SJCRH30 (cell line): ENCODE measurements around the gene ZNF646. TPM values are rescaled to one million over a fixed set of nuclear protein-coding genes. Genes with fewer than 3 reads are reported as not detected.

Experiments
- DNase-seq, 2 experiments: peaks; one replicate each; pipeline ENCODE4 v3.0.0-alpha.2; 2015 to 2020
- H3K27ac ChIP-seq: fragments of 250-450 bp; sonication (Bioruptor Pico); 2 replicates; pipeline ENCODE4 v1.5.1; 2020; ENCODE audit warnings: mild to moderate bottlenecking, moderate library complexity
- H3K27me3 ChIP-seq: fragments of 250-450 bp; sonication (Bioruptor Pico); 2 replicates; pipeline ENCODE4 v1.5.1; 2020; ENCODE audit warnings: mild to moderate bottlenecking, moderate library complexity
- H3K36me3 ChIP-seq: fragments of 250-450 bp; sonication (Bioruptor Pico); 2 replicates; pipeline ENCODE4 v1.5.1; 2020; ENCODE audit warnings: mild to moderate bottlenecking, moderate library complexity
- H3K4me1 ChIP-seq: fragments of 250-450 bp; sonication (Bioruptor Pico); 2 replicates; pipeline ENCODE4 v1.5.1; 2020; ENCODE audit warnings: mild to moderate bottlenecking, moderate library complexity
- H3K4me3 ChIP-seq: fragments of 250-450 bp; sonication (Bioruptor Pico); 2 replicates; pipeline ENCODE4 v1.5.1; 2020; ENCODE audit warnings: mild to moderate bottlenecking, moderate library complexity
- H3K9me3 ChIP-seq: fragments of 250-450 bp; sonication (Bioruptor Pico); replicated peaks from 2 replicates; pipeline ENCODE4 v1.5.1; 2020; ENCODE audit warnings: mild to moderate bottlenecking, moderate library complexity
- total RNA-seq: library from RNA; depleted of rRNA; stranded (reverse); fragments of >200 nt; shearing (Covaris generic); gene quantifications from 2 replicates; pipeline ENCODE4 v1.2.3, GENCODE V29; 2014

Gene ZNF646
- total RNA-seq, 1 experiment from 2014 or later = 26.4 TPM

- Histone ChIP-seq H3K36me3 (peaks cover 11% of the 10 kb centered on the region), H3K27me3 (no peaks in the 10 kb centered on the region), H3K4me3 (peak overlapping the region; percentile 33), H3K9me3 (no peaks in the 10 kb centered on the region), H3K27ac (peak overlapping the region; percentile 76), H3K4me1 (peaks cover 49% of the 10 kb centered on the region)
- no peak for DNase-seq
These were observed 11.2 kb downstream of the ZNF646 start for GRCh38 chr16:31085411-31085810.

GRCh38 chr16:31085873-31086628 is 11.8 kb downstream of the ZNF646 start:
- peak; percentile 94 to 96 for DNase-seq
- Histone ChIP-seq H3K27ac (peak overlapping the region; percentile 76), H3K4me1 (peaks cover 49% of the 10 kb centered on the region), H3K4me3 (peak overlapping the region; percentile 33), H3K36me3 (peaks cover 11% of the 10 kb centered on the region), H3K27me3 (no peaks in the 10 kb centered on the region), H3K9me3 (no peaks in the 10 kb centered on the region)

- Histone ChIP-seq H3K4me1 (peaks cover 49% of the 10 kb centered on the region), H3K27me3 (no peaks in the 10 kb centered on the region), H3K36me3 (peaks cover 14% of the 10 kb centered on the region), H3K27ac (peak overlapping the region; percentile 76), H3K4me3 (peak overlapping the region; percentile 33; the same call in 1 of the 2 replicates), H3K9me3 (no peaks in the 10 kb centered on the region)
- no peak for DNase-seq
These were observed 12.3 kb downstream of the ZNF646 start for GRCh38 chr16:31086629-31086906.

- DNase-seq = no peak
- no peak overlapping the region for H3K27ac ChIP-seq
- peaks cover 15% of the 10 kb centered on the region for H3K36me3 ChIP-seq
- no peak overlapping the region for H3K4me3 ChIP-seq
- no peaks in the 10 kb centered on the region for H3K9me3 ChIP-seq
- H3K4me1 ChIP-seq = peaks cover 49% of the 10 kb centered on the region
- H3K27me3 ChIP-seq = no peaks in the 10 kb centered on the region
These were observed 13.3 kb downstream of the ZNF646 start for GRCh38 chr16:31087481-31087880.

- no peak overlapping the region for H3K4me3 ChIP-seq
- peaks cover 49% of the 10 kb centered on the region for H3K4me1 ChIP-seq
- no peaks in the 10 kb centered on the region for H3K9me3 ChIP-seq
- H3K27ac ChIP-seq = no peak overlapping the region; the same call in 1 of the 2 replicates
- H3K36me3 ChIP-seq = peaks cover 15% of the 10 kb centered on the region
- no peaks in the 10 kb centered on the region for H3K27me3 ChIP-seq
- DNase-seq = no peak
These were observed 13.7 kb downstream of the ZNF646 start for GRCh38 chr16:31087971-31088370.

- Histone ChIP-seq H3K27me3 (no peaks in the 10 kb centered on the region), H3K4me1 (peaks cover 49% of the 10 kb centered on the region), H3K4me3 (no peak within 1 kb of the TSS), H3K27ac (no peak within 1 kb of the TSS; the same call in 1 of the 2 replicates), H3K9me3 (no peaks in the 10 kb centered on the region), H3K36me3 (peaks cover 15% of the 10 kb centered on the region)
- peak in 1 of 2 experiments; percentile 42 for DNase-seq
These were observed 14.4 kb downstream of the ZNF646 start, which contains the start of gene PRSS53 for GRCh38 chr16:31088459-31089183. TSS of gene PRSS53 (minus strand) at chr16:31088943. CDS start at chr16:31088809, 134 bp downstream.

GRCh38 chr16:31089199-31089598 is 15.0 kb downstream of the ZNF646 start:
- Histone ChIP-seq H3K27ac (no peak overlapping the region), H3K27me3 (no peaks in the 10 kb centered on the region), H3K36me3 (peaks cover 11% of the 10 kb centered on the region), H3K4me3 (no peak overlapping the region), H3K9me3 (no peaks in the 10 kb centered on the region), H3K4me1 (peaks cover 45% of the 10 kb centered on the region)
- DNase-seq = no peak

- H3K4me1 ChIP-seq = peaks cover 31% of the 10 kb centered on the region
- DNase-seq = no peak
- H3K4me3 ChIP-seq = no peak overlapping the region
- no peak overlapping the region for H3K27ac ChIP-seq
- peaks cover 11% of the 10 kb centered on the region for H3K36me3 ChIP-seq
- no peaks in the 10 kb centered on the region for H3K27me3 ChIP-seq
- H3K9me3 ChIP-seq = no peaks in the 10 kb centered on the region
These were observed 16.3 kb downstream of the ZNF646 start for GRCh38 chr16:31090540-31090939.

GRCh38 chr16:31092330-31092729 is 18.1 kb downstream of the ZNF646 start:
- Histone ChIP-seq H3K4me1 (peaks cover 15% of the 10 kb centered on the region), H3K36me3 (peaks cover 11% of the 10 kb centered on the region), H3K27ac (no peak overlapping the region), H3K9me3 (no peaks in the 10 kb centered on the region), H3K27me3 (no peaks in the 10 kb centered on the region), H3K4me3 (no peak overlapping the region)
- DNase-seq = no peak

- Histone ChIP-seq H3K9me3 (no peaks in the 10 kb centered on the region), H3K27me3 (no peaks in the 10 kb centered on the region), H3K36me3 (peaks cover 11% of the 10 kb centered on the region), H3K4me3 (peak overlapping the region; percentile 78), H3K4me1 (peaks cover 7% of the 10 kb centered on the region), H3K27ac (peak overlapping the region; percentile 49)
- DNase-seq = peak; percentile 79 to 87
These were observed 19.0 kb downstream of the ZNF646 start for GRCh38 chr16:31093132-31093703.

GRCh38 chr16:31094088-31094423 is 19.8 kb downstream of the ZNF646 start:
- Histone ChIP-seq H3K4me1 (no peaks in the 10 kb centered on the region; the same call in 1 of the 2 replicates), H3K27ac (peak overlapping the region; percentile 49), H3K4me3 (peak overlapping the region; percentile 78), H3K36me3 (peaks cover 11% of the 10 kb centered on the region), H3K27me3 (no peaks in the 10 kb centered on the region), H3K9me3 (no peaks in the 10 kb centered on the region)
- peak in 1 of 2 experiments; percentile 50 for DNase-seq

- Histone ChIP-seq H3K27ac (peak within 1 kb of the TSS; percentile 49), H3K27me3 (no peaks in the 10 kb centered on the region), H3K4me3 (peak within 1 kb of the TSS; percentile 78), H3K4me1 (no peaks in the 10 kb centered on the region), H3K9me3 (no peaks in the 10 kb centered on the region), H3K36me3 (peaks cover 11% of the 10 kb centered on the region)
- DNase-seq = peak; percentile 96 to 98
These were observed 20.4 kb downstream of the ZNF646 start, which contains the start of gene VKORC1 for GRCh38 chr16:31094424-31095120. TSS of gene VKORC1 (minus strand) at chr16:31094797. CDS start at chr16:31094729, 68 bp downstream.

- no peak for DNase-seq
- Histone ChIP-seq H3K36me3 (no peaks in the 10 kb centered on the region), H3K9me3 (no peaks in the 10 kb centered on the region), H3K4me3 (no peak overlapping the region), H3K27ac (no peak overlapping the region), H3K27me3 (no peaks in the 10 kb centered on the region), H3K4me1 (no peaks in the 10 kb centered on the region)
These were observed 25.8 kb downstream of the ZNF646 start for GRCh38 chr16:31099860-31100638.
